Ovary (tissue), 9 donors: ENCODE measurements around the gene SLC5A2. TPM values are rescaled to one million over a fixed set of nuclear protein-coding genes. Genes with fewer than 3 reads are reported as not detected.

Source experiments
- DNase-seq, 5 donors: peaks; one replicate each; pipeline ENCODE4 v3.0.0-alpha.2; 2019 to 2020
- H3K27ac ChIP-seq, 2 donors: fragments of 200-600 bp; one replicate each; pipeline versions ENCODE4 v1.5.1 to v1.8.0; 2019 to 2022
- H3K27me3 ChIP-seq: fragments of 200-600 bp; one replicate; pipeline ENCODE4 v1.8.0; 2022
- H3K36me3 ChIP-seq: fragments of 200-600 bp; sonication (generic); one replicate; pipeline ENCODE4 v1.5.1; 2019
- H3K4me1 ChIP-seq: one replicate; pipeline ENCODE4 v1.8.1; 2013; ENCODE audit warnings: mild to moderate bottlenecking, moderate library complexity; ENCODE audit not compliant: insufficient read depth
- H3K4me3 ChIP-seq: fragments of 200-600 bp; sonication (generic); one replicate; pipeline ENCODE4 v1.5.1; 2017
- H3K9me3 ChIP-seq, 2 donors: fragments of 200-600 bp in 1 of 2; sonication (generic) in 1 of 2; one replicate each; pipeline versions ENCODE4 v1.5.1 to v1.8.1; 2013 to 2019; ENCODE audit warnings: mild to moderate bottlenecking in 1 of 2, moderate library complexity in 1 of 2
- EP300 ChIP-seq: sonication (generic); formaldehyde crosslinking; IDR thresholded peaks from one replicate; pipeline ENCODE4 v1.6.1; 2017; ENCODE audit warnings: antibody characterized with exemption
- POLR2A ChIP-seq: fragments of 450-650 bp; IDR thresholded peaks from one replicate; pipeline ENCODE4 v1.6.1; 2017; ENCODE audit warnings: antibody characterized with exemption, mild to moderate bottlenecking, moderate library complexity
- WGBS, 3 donors: extraction: QIAGEN DNeasy Blood & Tissue Kit in 1 of 3; methylation state at CpG; one replicate each; pipeline versions ENCODE4 v1.1.5 to v1.1.7; 2013 to 2017; 5-methylcytosine and 5-hydroxymethylcytosine counted together
- intact Hi-C, 4 donors: fragments of 100-400 bp; cut with DNase I; formaldehyde crosslinking; loops; one replicate each; pipeline versions ENCODE4 v1.11.0 to v1.15.1; 2022 to 2023
- polyA plus RNA-seq, 2 donors: library from polyadenylated mRNA; stranded (reverse); fragments of 200-250 nt in 1 of 2; fragments of 350-450 nt in 1 of 2; fragmentation: Illumina TruSeq in 1 of 2; extraction: RNeasy Lipid Tissue Mini Kit (QIAGEN cat#74804) in 1 of 2; gene quantifications; one replicate each; pipeline ENCODE4 v1.2.3, GENCODE V29; 2013 to 2014
- total RNA-seq, 7 donors: library from RNA; depleted of rRNA in 2 of 7; stranded (reverse); fragments of >200 nt in 2 of 7; fragmentation: NEBNext Ultra II Directional in 3 of 7; extraction: Animal tissue kit (Norgen Biotek cat#: 25700) in 3 of 7; gene quantifications; one replicate each; pipeline versions ENCODE4 v1.1.0 to v1.2.4, GENCODE V29; 2016 to 2023
- TF ChIP-seq, protein P1 (sequence below), 3 donors: fragments of 450-650 bp in 2 of 3; fragments of 200-600 bp in 1 of 3; IDR thresholded peaks; one replicate each; pipeline versions ENCODE4 v1.5.1 to v1.8.0; 2016 to 2022; ENCODE audit warnings: antibody characterized with exemption in 3 of 3, mild to moderate bottlenecking in 1 of 3
- donor health status: DM: no; HTN: no; CAD: no; lungs with moderate emphysema.
- donor health status: DM: no; HTN: no; CAD: no.
- donor health status: Bipolar disorder and iron deficiency.
- donor health status: DM: yes; HTN: yes; CAD: no.
- donor health status: DM: no; HTN: no; CAD: no.
- donor health status: DM: yes; HTN: yes; CAD: no.

SLC5A2 gene
- total and polyA plus RNA-seq, 9 donors = 0.13 to 1.7 (median 0.40) TPM; not detected in 1

- Histone ChIP-seq H3K4me1 (peaks cover 2% of the 10 kb centered on the region), H3K27me3 (no peaks in the 10 kb centered on the region), H3K36me3 (no peaks in the 10 kb centered on the region), H3K27ac (peak overlapping the region; percentile 52 to 92), H3K4me3 (peak overlapping the region; percentile 85), H3K9me3 (no peaks in the 10 kb centered on the region)
- 2 to 6% (median 3%) methylated on average over 6 of the region's 6 CpGs for WGBS, 3 donors
- TF ChIP-seq EP300 = no peak
- TF ChIP-seq, protein P1, sequence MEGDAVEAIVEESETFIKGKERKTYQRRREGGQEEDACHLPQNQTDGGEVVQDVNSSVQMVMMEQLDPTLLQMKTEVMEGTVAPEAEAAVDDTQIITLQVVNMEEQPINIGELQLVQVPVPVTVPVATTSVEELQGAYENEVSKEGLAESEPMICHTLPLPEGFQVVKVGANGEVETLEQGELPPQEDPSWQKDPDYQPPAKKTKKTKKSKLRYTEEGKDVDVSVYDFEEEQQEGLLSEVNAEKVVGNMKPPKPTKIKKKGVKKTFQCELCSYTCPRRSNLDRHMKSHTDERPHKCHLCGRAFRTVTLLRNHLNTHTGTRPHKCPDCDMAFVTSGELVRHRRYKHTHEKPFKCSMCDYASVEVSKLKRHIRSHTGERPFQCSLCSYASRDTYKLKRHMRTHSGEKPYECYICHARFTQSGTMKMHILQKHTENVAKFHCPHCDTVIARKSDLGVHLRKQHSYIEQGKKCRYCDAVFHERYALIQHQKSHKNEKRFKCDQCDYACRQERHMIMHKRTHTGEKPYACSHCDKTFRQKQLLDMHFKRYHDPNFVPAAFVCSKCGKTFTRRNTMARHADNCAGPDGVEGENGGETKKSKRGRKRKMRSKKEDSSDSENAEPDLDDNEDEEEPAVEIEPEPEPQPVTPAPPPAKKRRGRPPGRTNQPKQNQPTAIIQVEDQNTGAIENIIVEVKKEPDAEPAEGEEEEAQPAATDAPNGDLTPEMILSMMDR (IDR thresholded peaks at IDR 0.05) = no peak
- no peak for TF ChIP-seq POLR2A
- intact Hi-C loops = loop anchor here in 1 of 4 donors (2.0 to 10.0 kb wide), 2 partner anchors 48 to 196 kb away; no protein-coding TSS in a partner anchor
- no peak for DNase-seq
Measured at GRCh38 chr16:31508706-31509195, 25.8 kb downstream of the SLC5A2 start.

DNA sequence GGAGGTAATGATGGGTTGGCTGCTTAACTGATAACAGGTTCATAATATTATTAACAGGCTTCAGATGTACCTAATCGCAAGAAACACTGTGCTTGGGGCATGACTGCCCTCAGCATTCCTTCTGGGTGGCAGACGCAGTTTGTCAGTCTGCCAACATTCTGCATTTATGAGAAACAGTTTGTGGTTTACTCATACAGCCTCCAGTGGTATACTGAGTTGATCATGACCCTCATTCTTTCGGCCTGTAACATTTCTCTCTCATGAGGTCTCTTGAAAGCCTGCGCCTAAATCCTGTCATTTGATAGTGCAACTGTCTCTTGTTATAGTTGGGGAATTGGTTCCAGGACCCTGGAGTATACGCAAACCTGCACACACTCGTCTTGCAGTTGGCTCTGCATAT, 30.2 kb downstream of the SLC5A2 start:
- no peaks in the 10 kb centered on the region for H3K36me3 ChIP-seq
- intact Hi-C loops = loop anchor here in 1 of 4 donors (10.0 kb wide), 1 partner anchor 318 kb away; no protein-coding TSS in a partner anchor
- no peaks in the 10 kb centered on the region for H3K9me3 ChIP-seq
- H3K4me1 ChIP-seq = peaks cover 2% of the 10 kb centered on the region
- no peak for TF ChIP-seq EP300
- no peaks in the 10 kb centered on the region for H3K27me3 ChIP-seq
- DNase-seq = no peak
- WGBS, 3 donors = 71 to 81% (median 72%) methylated on average over 6 of the region's 6 CpGs
- no peak overlapping the region for H3K4me3 ChIP-seq
- no peak overlapping the region for H3K27ac ChIP-seq

DNA sequence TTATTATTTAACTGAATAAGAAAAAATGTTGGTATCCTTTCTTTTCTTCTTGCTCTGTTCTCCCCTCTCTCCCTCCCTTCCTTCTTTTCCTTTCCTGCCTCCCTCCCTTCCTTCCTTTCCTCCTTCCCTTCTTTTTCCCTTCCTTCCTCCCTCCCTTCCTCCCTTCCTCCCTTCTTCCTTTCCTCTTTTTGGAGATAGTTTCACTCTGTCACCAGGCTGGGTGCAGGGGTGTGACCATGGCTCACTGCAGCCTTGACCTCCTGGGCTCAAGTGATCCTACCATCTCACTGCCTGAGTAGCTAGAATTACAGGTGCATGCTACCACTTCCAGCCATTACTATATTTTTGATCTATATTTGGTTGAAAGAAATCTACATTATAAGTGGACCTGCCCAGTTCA, 31.0 kb downstream of the SLC5A2 start:
- Histone ChIP-seq H3K4me3 (no peak overlapping the region), H3K27ac (no peak overlapping the region), H3K4me1 (peaks cover 2% of the 10 kb centered on the region), H3K27me3 (no peaks in the 10 kb centered on the region), H3K9me3 (no peaks in the 10 kb centered on the region), H3K36me3 (no peaks in the 10 kb centered on the region)
- TF ChIP-seq, protein P1 (IDR thresholded peaks at IDR 0.05) = no peak
- no peak for TF ChIP-seq EP300
- intact Hi-C loops = loop anchor here in 1 of 4 donors (10.0 kb wide), 1 partner anchor 319 kb away; no protein-coding TSS in a partner anchor
- no peak for DNase-seq

DNA sequence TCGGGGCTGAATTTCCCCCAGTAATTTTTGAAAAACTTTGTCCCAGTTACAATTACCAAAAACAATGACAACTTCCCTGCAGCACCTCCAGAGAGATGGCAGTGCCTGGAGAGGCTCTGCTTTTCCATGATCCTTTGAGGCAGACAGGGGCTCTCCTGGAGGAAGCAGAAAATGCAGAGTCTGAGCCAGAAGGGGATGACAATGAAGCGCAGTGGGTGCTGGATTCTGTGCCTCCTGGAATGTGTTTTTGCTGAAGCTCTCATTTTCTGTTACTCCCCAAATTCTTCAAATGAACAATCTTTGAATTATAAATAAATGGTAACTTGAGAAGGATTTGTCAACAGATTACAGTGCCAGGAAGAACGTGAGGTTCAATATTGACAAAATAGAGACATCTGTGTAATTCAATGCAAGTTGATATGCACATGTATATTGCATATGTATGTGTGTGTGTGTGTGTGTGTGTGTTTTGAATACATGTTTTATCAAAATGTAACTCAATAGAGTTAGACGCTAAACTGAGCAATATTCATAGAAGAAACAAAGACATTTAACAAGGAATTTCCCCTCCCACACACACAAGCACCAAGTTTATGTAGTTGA, 35.0 kb downstream of the SLC5A2 start:
- H3K9me3 ChIP-seq = no peaks in the 10 kb centered on the region
- H3K27ac ChIP-seq = no peak overlapping the region
- intact Hi-C loops = loop anchor here in 1 of 4 donors (10.0 kb wide), 1 partner anchor 323 kb away; no protein-coding TSS in a partner anchor
- 31 to 46% (median 36%) methylated on average over 4 of the region's 4 CpGs for WGBS, 3 donors
- no peak for DNase-seq
- H3K36me3 ChIP-seq = no peaks in the 10 kb centered on the region
- no peaks in the 10 kb centered on the region for H3K27me3 ChIP-seq
- no peak overlapping the region for H3K4me3 ChIP-seq
- no peak for TF ChIP-seq POLR2A
- no peak for TF ChIP-seq EP300
- TF ChIP-seq, protein P1 (IDR thresholded peaks at IDR 0.05) = no peak
- no peaks in the 10 kb centered on the region for H3K4me1 ChIP-seq

- no peaks in the 10 kb centered on the region for H3K4me1 ChIP-seq
- WGBS, 3 donors = 81 to 88% (median 86%) methylated on average over 2 of the region's 2 CpGs
- H3K27me3 ChIP-seq = no peaks in the 10 kb centered on the region
- H3K36me3 ChIP-seq = no peaks in the 10 kb centered on the region
- TF ChIP-seq EP300 (no peak), POLR2A (no peak)
- TF ChIP-seq, protein P1 (IDR thresholded peaks at IDR 0.05) = no peak
- DNase-seq = no peak
- no peak overlapping the region for H3K27ac ChIP-seq
- no peak overlapping the region for H3K4me3 ChIP-seq
- H3K9me3 ChIP-seq = no peaks in the 10 kb centered on the region
- intact Hi-C loops = loop anchor here in 1 of 4 donors (10.0 kb wide), 1 partner anchor 325 kb away; no protein-coding TSS in a partner anchor
Measured at GRCh38 chr16:31519759-31520431, 37.0 kb downstream of the SLC5A2 start.
